Measurements from ENCODE around the gene AGMO.
A peak's percentile ranks its signal among the peaks of the same experiment; 100 is the strongest.

The AGMO gene

GRCh38 chr7:15463801-15464666 is 97.8 kb downstream of the AGMO start:
- Mint-ChIP-seq H3K27me3 (no peaks in the 10 kb centered on the region), H3K4me3 (no peak overlapping the region), H3K9me3 (peaks cover 0 to 6% of the 10 kb centered on the region in 2 donors), H3K27ac (no peak overlapping the region), H3K4me1 (no peaks in the 10 kb centered on the region)
- DNase-seq (no peak), ATAC-seq (no peak)

GRCh38 chr7:15462721-15463389 is 99.0 kb downstream of the AGMO start:
- H3K4me3 Mint-ChIP-seq: no peak overlapping the region
- H3K9me3 Mint-ChIP-seq: peaks cover 0 to 6% of the 10 kb centered on the region in 2 donors
- ATAC-seq (no peak), DNase-seq (no peak)
- H3K27me3 Mint-ChIP-seq: no peaks in the 10 kb centered on the region
- H3K27ac Mint-ChIP-seq: no peak overlapping the region
- no peaks in the 10 kb centered on the region for H3K4me1 Mint-ChIP-seq

GRCh38 chr7:15461576-15461975 is 100.2 kb downstream of the AGMO start:
- H3K4me3 Mint-ChIP-seq: no peak overlapping the region
- H3K27me3 Mint-ChIP-seq: no peaks in the 10 kb centered on the region
- no peaks in the 10 kb centered on the region for H3K4me1 Mint-ChIP-seq
- peaks cover 0 to 6% of the 10 kb centered on the region in 2 donors for H3K9me3 Mint-ChIP-seq
- no peak for DNase-seq
- ATAC-seq: no peak
- H3K27ac Mint-ChIP-seq: no peak overlapping the region

- Mint-ChIP-seq H3K4me1 (no peaks in the 10 kb centered on the region), H3K4me3 (no peak overlapping the region), H3K27ac (no peak overlapping the region), H3K27me3 (no peaks in the 10 kb centered on the region), H3K9me3 (no peaks in the 10 kb centered on the region)
- no peak for DNase-seq
- no peak for ATAC-seq
Observed at GRCh38 chr7:15459018-15459615, 102.7 kb downstream of the AGMO start.

GRCh38 chr7:15457990-15458955 is 103.5 kb downstream of the AGMO start:
- DNase-seq: no peak
- Mint-ChIP-seq H3K4me1 (no peaks in the 10 kb centered on the region), H3K9me3 (peaks cover 2 to 4% of the 10 kb centered on the region in 2 donors), H3K27me3 (no peaks in the 10 kb centered on the region), H3K27ac (no peak overlapping the region), H3K4me3 (no peak overlapping the region)
- ATAC-seq: no peak

GRCh38 chr7:15452670-15453069 is 109.1 kb downstream of the AGMO start:
- no peak for ATAC-seq
- Mint-ChIP-seq H3K27ac (no peak overlapping the region), H3K4me3 (no peak overlapping the region), H3K27me3 (no peaks in the 10 kb centered on the region), H3K9me3 (peaks cover 7 to 9% of the 10 kb centered on the region in 2 donors), H3K4me1 (no peaks in the 10 kb centered on the region)
- no peak for DNase-seq

- ATAC-seq (no peak), DNase-seq (no peak)
- H3K27me3 Mint-ChIP-seq: no peaks in the 10 kb centered on the region
- H3K9me3 Mint-ChIP-seq: peaks cover 13 to 25% of the 10 kb centered on the region in 2 donors
- H3K4me3 Mint-ChIP-seq: no peak overlapping the region
- H3K27ac Mint-ChIP-seq: no peak overlapping the region
- H3K4me1 Mint-ChIP-seq: no peaks in the 10 kb centered on the region
Observed at GRCh38 chr7:15446722-15447121, 115.1 kb downstream of the AGMO start.

- Mint-ChIP-seq H3K9me3 (peaks cover 15 to 27% of the 10 kb centered on the region in 2 donors), H3K27ac (no peak overlapping the region), H3K27me3 (no peaks in the 10 kb centered on the region), H3K4me1 (no peaks in the 10 kb centered on the region), H3K4me3 (no peak overlapping the region)
- ATAC-seq (no peak), DNase-seq (no peak)
Observed at GRCh38 chr7:15446280-15446679, 115.5 kb downstream of the AGMO start.

- Mint-ChIP-seq H3K4me1 (no peaks in the 10 kb centered on the region), H3K27me3 (no peaks in the 10 kb centered on the region), H3K9me3 (peaks cover 15 to 27% of the 10 kb centered on the region in 2 donors), H3K27ac (no peak overlapping the region), H3K4me3 (no peak overlapping the region)
- ATAC-seq (no peak), DNase-seq (no peak)
Observed at GRCh38 chr7:15441915-15442314, 119.9 kb downstream of the AGMO start.

- peaks cover 15 to 27% of the 10 kb centered on the region in 2 donors for H3K9me3 Mint-ChIP-seq
- H3K27ac Mint-ChIP-seq: no peak overlapping the region
- no peak overlapping the region for H3K4me3 Mint-ChIP-seq
- no peak for DNase-seq
- no peaks in the 10 kb centered on the region for H3K27me3 Mint-ChIP-seq
- no peak for ATAC-seq
- H3K4me1 Mint-ChIP-seq: no peaks in the 10 kb centered on the region
Observed at GRCh38 chr7:15440482-15440881, 121.3 kb downstream of the AGMO start.

GRCh38 chr7:15439853-15440252 is 122.0 kb downstream of the AGMO start:
- Mint-ChIP-seq H3K4me1 (no peaks in the 10 kb centered on the region), H3K9me3 (peaks cover 15 to 25% of the 10 kb centered on the region in 2 donors), H3K27me3 (no peaks in the 10 kb centered on the region), H3K4me3 (no peak overlapping the region), H3K27ac (peak overlapping the region in 1 of 2 donors; percentile 22)
- ATAC-seq: no peak
- no peak for DNase-seq

- DNase-seq: no peak
- Mint-ChIP-seq H3K4me3 (no peak overlapping the region), H3K4me1 (no peaks in the 10 kb centered on the region), H3K27ac (no peak overlapping the region), H3K27me3 (no peaks in the 10 kb centered on the region), H3K9me3 (no peaks in the 10 kb centered on the region)
- ATAC-seq: no peak
Observed at GRCh38 chr7:15433151-15433550, 128.7 kb downstream of the AGMO start.

GRCh38 chr7:15430911-15431310 is 130.9 kb downstream of the AGMO start:
- Mint-ChIP-seq H3K9me3 (no peaks in the 10 kb centered on the region), H3K4me3 (no peak overlapping the region), H3K27me3 (no peaks in the 10 kb centered on the region), H3K4me1 (no peaks in the 10 kb centered on the region), H3K27ac (no peak overlapping the region)
- ATAC-seq (no peak), DNase-seq (no peak)

- DNase-seq (no peak), ATAC-seq (no peak)
- H3K27ac Mint-ChIP-seq: no peak overlapping the region
- no peak overlapping the region for H3K4me3 Mint-ChIP-seq
- no peaks in the 10 kb centered on the region for H3K4me1 Mint-ChIP-seq
- H3K27me3 Mint-ChIP-seq: no peaks in the 10 kb centered on the region
- H3K9me3 Mint-ChIP-seq: no peaks in the 10 kb centered on the region
Observed at GRCh38 chr7:15430191-15430590, 131.6 kb downstream of the AGMO start.

- DNase-seq (no peak), ATAC-seq (no peak)
- Mint-ChIP-seq H3K4me1 (no peaks in the 10 kb centered on the region), H3K27ac (no peak overlapping the region), H3K27me3 (no peaks in the 10 kb centered on the region), H3K9me3 (peaks cover 19 to 28% of the 10 kb centered on the region in 2 donors), H3K4me3 (no peak overlapping the region)
Observed at GRCh38 chr7:15424468-15424867, 137.3 kb downstream of the AGMO start.

Measured in stimulated activated naive CD8-positive, alpha-beta T cell treated with anti-CD3 and anti-CD28 coated beads, Interleukin-15, amount 100 ng/mL, for 72 hours (primary cell).